ENCODE measurements around the gene TMEM259.

The TMEM259 gene

GRCh38 chr19:1052349-1052975 is 31.5 kb upstream of the TMEM259 start:
- peaks cover 20% of the 10 kb centered on the region for H3K9me3 ChIP-seq (ENCODE audit: severe bottlenecking)
- no peaks in the 10 kb centered on the region for H3K27me3 ChIP-seq (ENCODE audit: insufficient read depth, low read depth, severe bottlenecking)
- DNase-seq: no peak
- no peak overlapping the region for H3K27ac ChIP-seq
- peaks cover 53% of the 10 kb centered on the region for H3K36me3 ChIP-seq
- no peak overlapping the region for H3K4me3 ChIP-seq (ENCODE audit: low read depth, low read length)
- no peak for TF ChIP-seq CTCF (IDR thresholded peaks at IDR 0.05; ENCODE audit: low read depth, low read length)

GRCh38 chr19:1051791-1052190 is 30.9 kb upstream of the TMEM259 start:
- no peak for DNase-seq
- H3K27me3 ChIP-seq (ENCODE audit: insufficient read depth, low read depth, severe bottlenecking): no peaks in the 10 kb centered on the region
- H3K27ac ChIP-seq: no peak overlapping the region
- no peak overlapping the region for H3K4me3 ChIP-seq (ENCODE audit: low read depth, low read length)
- peaks cover 13% of the 10 kb centered on the region for H3K9me3 ChIP-seq (ENCODE audit: severe bottlenecking)
- no peak for TF ChIP-seq CTCF (IDR thresholded peaks at IDR 0.05; ENCODE audit: low read depth, low read length)
- H3K36me3 ChIP-seq: peaks cover 53% of the 10 kb centered on the region

- no peak for TF ChIP-seq CTCF (IDR thresholded peaks at IDR 0.05; ENCODE audit: low read depth, low read length)
- no peak overlapping the region for H3K4me3 ChIP-seq (ENCODE audit: low read depth, low read length)
- H3K36me3 ChIP-seq: peaks cover 52% of the 10 kb centered on the region
- no peaks in the 10 kb centered on the region for H3K27me3 ChIP-seq (ENCODE audit: insufficient read depth, low read depth, severe bottlenecking)
- DNase-seq: no peak
- no peak overlapping the region for H3K27ac ChIP-seq
- peaks cover 7% of the 10 kb centered on the region for H3K9me3 ChIP-seq (ENCODE audit: severe bottlenecking)
These were observed 30.3 kb upstream of the TMEM259 start for GRCh38 chr19:1050989-1051788.

GRCh38 chr19:1049800-1050199 is 28.9 kb upstream of the TMEM259 start:
- DNase-seq: no peak
- Histone ChIP-seq H3K4me3 (ENCODE audit: low read depth, low read length) (no peak overlapping the region), H3K27me3 (ENCODE audit: insufficient read depth, low read depth, severe bottlenecking) (no peaks in the 10 kb centered on the region), H3K9me3 (ENCODE audit: severe bottlenecking) (peaks cover 2% of the 10 kb centered on the region), H3K27ac (no peak overlapping the region), H3K36me3 (peaks cover 45% of the 10 kb centered on the region)
- no peak for TF ChIP-seq CTCF (IDR thresholded peaks at IDR 0.05; ENCODE audit: low read depth, low read length)

- H3K4me3 ChIP-seq (ENCODE audit: low read depth, low read length): no peak overlapping the region
- H3K27ac ChIP-seq: no peak overlapping the region
- peaks cover 45% of the 10 kb centered on the region for H3K36me3 ChIP-seq
- TF ChIP-seq CTCF (IDR thresholded peaks at IDR 0.05; ENCODE audit: low read depth, low read length): no peak
- peaks cover 3% of the 10 kb centered on the region for H3K9me3 ChIP-seq (ENCODE audit: severe bottlenecking)
- no peak for DNase-seq
- H3K27me3 ChIP-seq (ENCODE audit: insufficient read depth, low read depth, severe bottlenecking): no peaks in the 10 kb centered on the region
These were observed 28.2 kb upstream of the TMEM259 start for GRCh38 chr19:1049106-1049505.

Measured in WERI-Rb-1 (cell line).